Muscle of leg (tissue), 11 donors: Measurements from ENCODE around the gene NDUFAB1. TPM values are rescaled to one million over a fixed set of nuclear protein-coding genes. Genes with fewer than 3 reads are reported as not detected.
A peak's percentile ranks its signal among the peaks of the same experiment; 100 is the strongest.
"Not testable (repeated sequence)": the region's sequence is repeated elsewhere in the genome, so short reads cannot be mapped to it uniquely, and the experiment has no call there.

Experiments used
- DNase-seq: peaks from one replicate; pipeline ENCODE4 v3.0.0; 2013
- H3K27ac ChIP-seq: one replicate; pipeline ENCODE4 v1.5.1; 2013; ENCODE audit warnings: mild to moderate bottlenecking, low read length, control low read depth
- H3K27me3 ChIP-seq: one replicate; pipeline ENCODE4 v1.6.1; 2013; ENCODE audit warnings: low read length; ENCODE audit not compliant: control insufficient read depth, insufficient read depth
- H3K36me3 ChIP-seq: one replicate; pipeline ENCODE4 v1.6.1; 2013; ENCODE audit warnings: low read length; ENCODE audit not compliant: control insufficient read depth, insufficient read depth
- H3K4me1 ChIP-seq: one replicate; pipeline ENCODE4 v1.6.1; 2013; ENCODE audit warnings: low read length; ENCODE audit not compliant: control insufficient read depth, insufficient read depth
- H3K4me3 ChIP-seq: one replicate; pipeline ENCODE4 v1.5.1; 2013; ENCODE audit warnings: low read length, control low read depth
- H3K9me3 ChIP-seq: replicated peaks from 2 replicates; pipeline ENCODE4 v1.6.1; 2013; ENCODE audit warnings: low read depth, low read length; ENCODE audit not compliant: control insufficient read depth
- WGBS: methylation state at CpG from one replicate; pipeline ENCODE4 v1.1.5; 2013; ENCODE audit warnings: missing lambda C conversion rate; ENCODE audit not compliant: insufficient coverage; 5-methylcytosine and 5-hydroxymethylcytosine counted together
- polyA plus RNA-seq, 8 donors: library from polyadenylated mRNA; unstranded; fragments of 120-200 nt; gene quantifications; one replicate each; pipeline versions ENCODE4 v1.2.1 to v1.2.3, GENCODE V29; 2013; ENCODE audit warnings: inconsistent platforms in 1 of 8, low replicate concordance in 1 of 8; ENCODE audit not compliant: insufficient read length in 8 of 8, insufficient read depth in 1 of 8
- total RNA-seq: library from RNA; stranded (reverse); fragments of 120-200 nt; gene quantifications from one replicate; pipeline ENCODE4 v1.2.4, GENCODE V29; 2013

Gene NDUFAB1
- total and polyA plus RNA-seq, 9 donors = 85.5 to 132 (median 98.0) TPM

- Histone ChIP-seq H3K36me3 (peaks cover 64% of the 10 kb centered on the region), H3K9me3 (no peaks in the 10 kb centered on the region), H3K27ac (no peak overlapping the region), H3K27me3 (no peaks in the 10 kb centered on the region), H3K4me3 (no peak overlapping the region), H3K4me1 (peaks cover 11% of the 10 kb centered on the region)
- 85% methylated on average over 2 of the region's 3 CpGs for WGBS
- DNase-seq = no peak
These were observed 5.9 kb downstream of the NDUFAB1 start for GRCh38 chr16:23590181-23590580.

- peaks cover 68% of the 10 kb centered on the region for H3K36me3 ChIP-seq
- H3K4me1 ChIP-seq = no peaks in the 10 kb centered on the region
- H3K27me3 ChIP-seq = no peaks in the 10 kb centered on the region
- H3K27ac ChIP-seq = no peak overlapping the region
- H3K4me3 ChIP-seq = no peak overlapping the region
- H3K9me3 ChIP-seq = no peaks in the 10 kb centered on the region
- WGBS = 81% methylated on average over 2 of the region's 5 CpGs
- no peak for DNase-seq
These were observed 8.4 kb downstream of the NDUFAB1 start for GRCh38 chr16:23587726-23588125.

GRCh38 chr16:23584186-23585076 is 11.7 kb downstream of the NDUFAB1 start:
- Histone ChIP-seq H3K4me1 (no peaks in the 10 kb centered on the region), H3K27ac (no peak overlapping the region), H3K36me3 (peaks cover 53% of the 10 kb centered on the region), H3K27me3 (no peaks in the 10 kb centered on the region), H3K4me3 (no peak overlapping the region), H3K9me3 (no peaks in the 10 kb centered on the region)
- DNase-seq = no peak
- 94% methylated on average over 8 of the region's 14 CpGs for WGBS

GRCh38 chr16:23583271-23583670 is 12.8 kb downstream of the NDUFAB1 start:
- H3K4me1 ChIP-seq, H3K4me3 ChIP-seq, H3K9me3 ChIP-seq, DNase-seq, H3K27me3 ChIP-seq, H3K27ac ChIP-seq: not testable (repeated sequence)
- WGBS = 96% methylated on average over 8 of the region's 30 CpGs
- H3K36me3 ChIP-seq = peaks cover 47% of the 10 kb centered on the region

GRCh38 chr16:23581764-23582163 is 14.4 kb downstream of the NDUFAB1 start:
- H3K4me1 ChIP-seq = no peaks in the 10 kb centered on the region
- no peak overlapping the region for H3K4me3 ChIP-seq
- H3K27ac ChIP-seq = no peak overlapping the region
- H3K9me3 ChIP-seq = no peaks in the 10 kb centered on the region
- no peak for DNase-seq
- peaks cover 40% of the 10 kb centered on the region for H3K36me3 ChIP-seq
- H3K27me3 ChIP-seq = no peaks in the 10 kb centered on the region

GRCh38 chr16:23580391-23580790 is 15.7 kb downstream of the NDUFAB1 start:
- no peaks in the 10 kb centered on the region for H3K27me3 ChIP-seq

GRCh38 chr16:23579371-23579770 is 16.7 kb downstream of the NDUFAB1 start:
- Histone ChIP-seq H3K27me3 (no peaks in the 10 kb centered on the region), H3K27ac (no peak overlapping the region), H3K36me3 (peaks cover 35% of the 10 kb centered on the region), H3K4me3 (no peak overlapping the region), H3K4me1 (no peaks in the 10 kb centered on the region), H3K9me3 (no peaks in the 10 kb centered on the region)
- WGBS = no CpG with 5 or more reads among the region's 4 CpGs
- DNase-seq = no peak

More at GRCh38 chr16:23580391-23580790, 15.7 kb downstream of the NDUFAB1 start:
- Histone ChIP-seq H3K36me3 (peaks cover 36% of the 10 kb centered on the region), H3K9me3 (no peaks in the 10 kb centered on the region), H3K4me3 (no peak overlapping the region), H3K27ac (no peak overlapping the region), H3K4me1 (no peaks in the 10 kb centered on the region)
- no peak for DNase-seq

- H3K27ac ChIP-seq = no peak overlapping the region
- H3K9me3 ChIP-seq = no peaks in the 10 kb centered on the region
- WGBS = 57% methylated on average over 1 of the region's 5 CpGs
- DNase-seq = peak; percentile 16
- H3K27me3 ChIP-seq = no peaks in the 10 kb centered on the region
- no peak overlapping the region for H3K4me3 ChIP-seq
- no peaks in the 10 kb centered on the region for H3K4me1 ChIP-seq
- H3K36me3 ChIP-seq = peaks cover 42% of the 10 kb centered on the region
These were observed 17.9 kb downstream of the NDUFAB1 start for GRCh38 chr16:23578101-23578830.

GRCh38 chr16:23577493-23577892 is 18.6 kb downstream of the NDUFAB1 start:
- Histone ChIP-seq H3K36me3 (peaks cover 50% of the 10 kb centered on the region), H3K27ac (no peak overlapping the region), H3K27me3 (no peaks in the 10 kb centered on the region), H3K9me3 (no peaks in the 10 kb centered on the region), H3K4me3 (no peak overlapping the region), H3K4me1 (no peaks in the 10 kb centered on the region)
- no peak for DNase-seq
- 100% methylated on average over 1 of the region's 2 CpGs for WGBS

GRCh38 chr16:23575834-23576233 is 20.3 kb downstream of the NDUFAB1 start:
- peaks cover 62% of the 10 kb centered on the region for H3K36me3 ChIP-seq
- H3K27me3 ChIP-seq = no peaks in the 10 kb centered on the region
- H3K4me1 ChIP-seq = no peaks in the 10 kb centered on the region
- no peaks in the 10 kb centered on the region for H3K9me3 ChIP-seq
- H3K4me3 ChIP-seq = no peak overlapping the region
- no peak overlapping the region for H3K27ac ChIP-seq
- no peak for DNase-seq
- WGBS = no CpG with 5 or more reads among the region's 3 CpGs
